ENCODE measurements around the gene GNAZ.

The GNAZ gene

GRCh38 chr22:23161029-23161428, 90.7 kb downstream of the GNAZ start:
- TF ChIP-seq POLR2A (IDR thresholded peaks at IDR 0.05; ENCODE audit: extremely low read depth, insufficient read length) (no peak), CTCF (IDR thresholded peaks at IDR 0.05; ENCODE audit: low read depth, low read length) (no peak), MYC (IDR thresholded peaks at IDR 0.05; ENCODE audit: low read depth, low read length) (no peak), MAX (IDR thresholded peaks at IDR 0.05; ENCODE audit: low read depth, low read length) (no peak)
- H3K4me3 ChIP-seq (ENCODE audit: low read depth, low read length), result no peak overlapping the region
- DNase-seq (ENCODE audit: low read depth), result no peak

- TF ChIP-seq MYC (IDR thresholded peaks at IDR 0.05; ENCODE audit: low read depth, low read length) (no peak), CTCF (IDR thresholded peaks at IDR 0.05; ENCODE audit: low read depth, low read length) (no peak)
- H3K4me3 ChIP-seq (ENCODE audit: low read depth, low read length), result no peak overlapping the region
- no peak for DNase-seq (ENCODE audit: low read depth)
Measured at GRCh38 chr22:23161574-23161973, 91.3 kb downstream of the GNAZ start.

GRCh38 chr22:23163665-23164064, 93.3 kb downstream of the GNAZ start:
- no peak for DNase-seq (ENCODE audit: low read depth)
- no peak for TF ChIP-seq POLR2A (IDR thresholded peaks at IDR 0.05; ENCODE audit: extremely low read depth, insufficient read length)
- TF ChIP-seq MYC (IDR thresholded peaks at IDR 0.05; ENCODE audit: low read depth, low read length), result no peak
- no peak for TF ChIP-seq MAX (IDR thresholded peaks at IDR 0.05; ENCODE audit: low read depth, low read length)
- no peak for TF ChIP-seq CTCF (IDR thresholded peaks at IDR 0.05; ENCODE audit: low read depth, low read length)
- H3K4me3 ChIP-seq (ENCODE audit: low read depth, low read length), result no peak overlapping the region

GRCh38 chr22:23164091-23164490, 93.8 kb downstream of the GNAZ start:
- DNase-seq (ENCODE audit: low read depth), result no peak
- no peak overlapping the region for H3K4me3 ChIP-seq (ENCODE audit: low read depth, low read length)
- TF ChIP-seq POLR2A (IDR thresholded peaks at IDR 0.05; ENCODE audit: extremely low read depth, insufficient read length) (no peak), MAX (IDR thresholded peaks at IDR 0.05; ENCODE audit: low read depth, low read length) (no peak)

GRCh38 chr22:23166042-23166831, 95.9 kb downstream of the GNAZ start:
- TF ChIP-seq MAX (IDR thresholded peaks at IDR 0.05; ENCODE audit: low read depth, low read length), result no peak
- no peak for TF ChIP-seq POLR2A (IDR thresholded peaks at IDR 0.05; ENCODE audit: extremely low read depth, insufficient read length)
- no peak for TF ChIP-seq CTCF (IDR thresholded peaks at IDR 0.05; ENCODE audit: low read depth, low read length)
- no peak for TF ChIP-seq MYC (IDR thresholded peaks at IDR 0.05; ENCODE audit: low read depth, low read length)
- no peak for DNase-seq (ENCODE audit: low read depth)
- H3K4me3 ChIP-seq (ENCODE audit: low read depth, low read length), result no peak overlapping the region

- DNase-seq (ENCODE audit: low read depth), result no peak
- TF ChIP-seq POLR2A (IDR thresholded peaks at IDR 0.05; ENCODE audit: extremely low read depth, insufficient read length) (no peak), MAX (IDR thresholded peaks at IDR 0.05; ENCODE audit: low read depth, low read length) (no peak), CTCF (IDR thresholded peaks at IDR 0.05; ENCODE audit: low read depth, low read length) (no peak)
- no peak overlapping the region for H3K4me3 ChIP-seq (ENCODE audit: low read depth, low read length)
Measured at GRCh38 chr22:23166841-23167616, 96.7 kb downstream of the GNAZ start.

Data from NB4 (cell line).